D721Med (cell line): ENCODE data around the gene AGRN.

Experiments used
- DNase-seq: peaks from one replicate; pipeline ENCODE4 v3.0.0; 2011; ENCODE audit warnings: low spot score; ENCODE audit not compliant: insufficient read length
- FAIRE-seq: peaks from 2 replicates; lab custom pipeline; 2011; peaks lifted over from hg19 to GRCh38; lab: Jason Lieb, UNC
- TF ChIP-seq, protein P1 (sequence below): IDR thresholded peaks from 2 replicates; pipeline ENCODE4 v1.5.1; 2012; ENCODE audit warnings: mild to moderate bottlenecking, control low read depth; ENCODE audit not compliant: insufficient read depth; ENCODE audit errors: missing control alignments

Gene AGRN

DNA sequence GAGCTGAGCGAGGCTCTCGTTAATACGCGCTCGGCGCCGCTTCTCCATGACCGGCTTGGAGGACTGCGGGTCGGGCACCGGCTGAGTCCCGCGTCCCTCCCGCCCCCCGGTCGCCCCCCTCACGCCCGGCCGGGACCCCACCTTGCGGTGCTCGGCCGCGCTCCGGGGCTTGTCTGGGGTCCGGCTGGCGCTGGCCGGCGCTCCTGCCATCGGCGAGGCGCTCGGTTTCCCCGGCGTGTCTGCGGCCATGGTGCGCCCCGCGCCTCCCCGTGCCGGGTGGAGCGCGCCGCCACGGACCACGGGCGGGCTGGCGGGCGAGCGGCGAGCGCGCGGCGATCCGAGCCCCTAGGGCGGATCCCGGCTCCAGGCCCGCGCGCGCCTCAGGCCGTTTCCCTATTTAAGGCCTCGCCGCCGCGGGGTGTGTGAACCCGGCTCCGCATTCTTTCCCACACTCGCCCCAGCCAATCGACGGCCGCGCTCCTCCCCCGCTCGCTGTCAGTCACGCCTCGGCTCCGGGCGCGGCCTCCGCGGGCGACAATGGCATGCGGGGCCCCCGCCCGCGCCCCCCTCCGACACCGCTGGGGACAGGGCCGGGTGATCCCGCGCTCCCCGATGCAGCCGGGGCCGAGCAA is 20.1 kb upstream of the AGRN start, which contains the start of gene HES4:
HES4 (minus strand) TSS at position 373 of the 632 bp plus-strand sequence; CDS start at position 249, 124 bp downstream.
- TF ChIP-seq, protein P1, sequence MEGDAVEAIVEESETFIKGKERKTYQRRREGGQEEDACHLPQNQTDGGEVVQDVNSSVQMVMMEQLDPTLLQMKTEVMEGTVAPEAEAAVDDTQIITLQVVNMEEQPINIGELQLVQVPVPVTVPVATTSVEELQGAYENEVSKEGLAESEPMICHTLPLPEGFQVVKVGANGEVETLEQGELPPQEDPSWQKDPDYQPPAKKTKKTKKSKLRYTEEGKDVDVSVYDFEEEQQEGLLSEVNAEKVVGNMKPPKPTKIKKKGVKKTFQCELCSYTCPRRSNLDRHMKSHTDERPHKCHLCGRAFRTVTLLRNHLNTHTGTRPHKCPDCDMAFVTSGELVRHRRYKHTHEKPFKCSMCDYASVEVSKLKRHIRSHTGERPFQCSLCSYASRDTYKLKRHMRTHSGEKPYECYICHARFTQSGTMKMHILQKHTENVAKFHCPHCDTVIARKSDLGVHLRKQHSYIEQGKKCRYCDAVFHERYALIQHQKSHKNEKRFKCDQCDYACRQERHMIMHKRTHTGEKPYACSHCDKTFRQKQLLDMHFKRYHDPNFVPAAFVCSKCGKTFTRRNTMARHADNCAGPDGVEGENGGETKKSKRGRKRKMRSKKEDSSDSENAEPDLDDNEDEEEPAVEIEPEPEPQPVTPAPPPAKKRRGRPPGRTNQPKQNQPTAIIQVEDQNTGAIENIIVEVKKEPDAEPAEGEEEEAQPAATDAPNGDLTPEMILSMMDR, result no peak
- no peak for DNase-seq
- no peak for FAIRE-seq

DNA sequence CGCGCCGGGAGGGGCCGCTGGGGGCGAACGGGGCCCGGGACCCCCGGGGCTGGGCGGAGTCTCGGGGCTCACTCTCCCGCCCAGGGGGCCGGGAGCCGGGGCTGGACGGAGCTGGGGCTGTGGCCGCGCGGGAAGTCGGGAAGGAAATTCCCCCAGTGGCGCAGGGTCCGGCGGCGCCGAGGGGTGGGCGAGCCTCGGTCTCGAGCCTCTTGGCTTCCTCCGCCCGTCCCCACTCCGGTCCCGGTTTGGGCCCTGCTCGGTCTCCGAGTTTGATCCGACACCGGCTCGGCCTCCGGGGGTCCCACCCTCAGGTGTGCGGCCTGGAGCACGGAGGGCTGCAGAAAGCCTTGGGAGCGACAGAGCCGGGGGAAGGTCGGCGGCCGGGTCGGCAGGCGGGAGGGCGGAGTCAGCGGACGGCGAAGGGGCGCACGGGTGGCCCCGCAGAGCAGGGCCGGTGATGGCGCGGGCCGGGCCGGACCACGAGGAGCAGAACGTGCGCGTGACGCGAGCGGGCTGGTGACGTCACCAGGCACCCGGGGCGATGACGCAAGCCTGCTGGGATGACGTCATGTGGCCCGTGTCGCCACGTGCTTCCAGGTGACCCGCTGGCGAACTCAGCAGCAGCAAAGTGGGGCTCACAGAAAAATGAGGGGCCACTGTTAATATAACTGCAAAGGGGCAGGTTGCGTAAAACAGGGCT is 19.4 kb upstream of the AGRN start:
- TF ChIP-seq, protein P1, result no peak
- no peak for FAIRE-seq
- peak; percentile 73 for DNase-seq

DNA sequence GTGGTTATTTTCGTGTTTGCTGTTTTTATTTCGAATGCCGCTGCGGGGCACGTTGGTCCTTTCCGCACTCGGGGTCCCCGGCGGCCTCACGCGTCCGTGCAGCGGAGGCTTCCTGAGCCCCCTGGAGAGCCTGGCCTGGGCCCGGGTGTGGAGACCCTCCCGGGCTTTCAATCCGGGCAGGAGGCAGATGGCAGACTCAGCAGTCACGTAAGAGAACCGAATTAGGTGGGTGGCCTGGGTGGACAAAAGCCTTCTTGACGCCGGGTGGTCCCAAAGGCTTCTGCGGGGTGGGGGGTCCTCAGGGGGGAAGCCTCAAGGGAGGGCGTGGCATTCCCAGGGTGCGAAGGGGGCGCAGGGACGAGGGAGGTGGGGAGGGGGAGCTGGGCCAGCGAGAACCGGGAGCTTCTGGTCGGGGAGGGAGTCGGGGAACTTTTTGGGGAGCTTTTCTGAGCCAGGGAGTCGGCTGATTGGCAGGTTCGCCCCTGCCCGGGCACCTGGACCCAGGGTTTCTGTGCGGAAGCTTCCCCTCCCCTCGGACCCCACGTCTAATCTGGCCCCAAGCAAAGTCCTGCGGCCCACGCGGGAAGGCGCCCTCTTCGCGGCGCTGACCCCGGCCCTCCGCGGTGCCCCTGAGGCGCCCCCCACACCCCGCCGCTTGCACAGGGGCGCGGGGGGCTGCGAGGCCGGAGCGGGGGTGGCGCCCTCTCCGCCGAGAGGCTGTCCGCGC is 18.7 kb upstream of the AGRN start:
- no peak for FAIRE-seq
- DNase-seq, result no peak
- TF ChIP-seq, protein P1, result no peak

DNA sequence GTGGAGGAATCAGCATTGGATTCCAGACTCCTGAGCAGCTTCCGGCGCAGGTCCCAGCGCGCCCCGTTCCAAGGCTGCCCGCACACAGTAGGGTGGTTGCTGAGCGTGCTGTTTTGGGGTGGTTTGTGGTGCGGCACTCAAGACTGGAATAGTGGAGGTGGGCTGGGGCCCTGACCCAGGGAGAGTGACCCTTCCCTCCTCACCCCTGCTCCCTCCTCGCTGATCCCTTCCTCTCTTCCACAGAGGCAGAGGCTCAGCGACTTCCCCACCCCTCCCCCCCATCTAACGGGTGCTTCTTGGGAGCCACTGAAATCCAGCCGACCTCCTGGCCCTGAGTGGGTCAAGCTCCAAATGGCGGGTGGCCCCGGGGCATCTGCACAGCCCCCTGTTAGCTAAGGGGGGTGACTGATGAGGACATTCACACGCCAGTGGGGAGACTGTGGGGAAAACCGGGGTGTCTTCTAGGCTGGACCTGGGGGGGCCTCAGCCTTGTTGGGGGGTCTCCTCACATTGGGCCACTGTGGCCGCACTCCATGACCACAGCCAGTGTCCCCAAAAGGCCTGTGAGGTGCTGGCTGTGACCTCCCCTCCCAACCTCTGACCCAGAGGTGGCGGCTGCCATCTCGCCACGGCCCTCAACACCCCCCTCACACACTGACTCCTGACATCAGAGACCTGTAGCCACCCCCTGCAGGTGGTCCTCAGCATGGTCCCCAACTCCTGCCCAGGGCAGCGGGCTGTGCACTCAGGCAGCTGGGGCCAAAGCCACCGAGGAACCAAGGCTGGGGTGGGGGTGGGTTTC is 16.1 kb upstream of the AGRN start:
- TF ChIP-seq, protein P1, result no peak
- no peak for FAIRE-seq
- DNase-seq, result no peak

DNA sequence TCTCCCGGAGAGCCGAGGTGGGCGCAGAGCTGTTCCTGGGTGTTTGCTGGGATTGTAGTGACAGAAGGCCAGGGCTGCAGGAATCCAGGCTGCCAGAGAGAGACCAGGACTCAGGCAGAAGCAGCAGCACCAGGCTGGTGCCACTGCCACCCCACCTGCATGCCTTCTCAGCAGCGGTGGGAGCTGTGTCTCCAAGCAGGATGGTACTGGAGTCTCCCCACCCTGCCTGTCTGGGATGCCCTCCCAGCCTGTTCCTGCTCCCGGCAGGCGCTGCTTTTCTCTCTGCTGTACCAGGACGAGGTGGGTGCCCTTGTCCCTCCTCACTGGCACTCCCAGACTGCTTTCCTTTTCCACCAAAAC is 15.5 kb upstream of the AGRN start:
- TF ChIP-seq, protein P1, result no peak
- DNase-seq, result no peak
- FAIRE-seq, result no peak

DNA sequence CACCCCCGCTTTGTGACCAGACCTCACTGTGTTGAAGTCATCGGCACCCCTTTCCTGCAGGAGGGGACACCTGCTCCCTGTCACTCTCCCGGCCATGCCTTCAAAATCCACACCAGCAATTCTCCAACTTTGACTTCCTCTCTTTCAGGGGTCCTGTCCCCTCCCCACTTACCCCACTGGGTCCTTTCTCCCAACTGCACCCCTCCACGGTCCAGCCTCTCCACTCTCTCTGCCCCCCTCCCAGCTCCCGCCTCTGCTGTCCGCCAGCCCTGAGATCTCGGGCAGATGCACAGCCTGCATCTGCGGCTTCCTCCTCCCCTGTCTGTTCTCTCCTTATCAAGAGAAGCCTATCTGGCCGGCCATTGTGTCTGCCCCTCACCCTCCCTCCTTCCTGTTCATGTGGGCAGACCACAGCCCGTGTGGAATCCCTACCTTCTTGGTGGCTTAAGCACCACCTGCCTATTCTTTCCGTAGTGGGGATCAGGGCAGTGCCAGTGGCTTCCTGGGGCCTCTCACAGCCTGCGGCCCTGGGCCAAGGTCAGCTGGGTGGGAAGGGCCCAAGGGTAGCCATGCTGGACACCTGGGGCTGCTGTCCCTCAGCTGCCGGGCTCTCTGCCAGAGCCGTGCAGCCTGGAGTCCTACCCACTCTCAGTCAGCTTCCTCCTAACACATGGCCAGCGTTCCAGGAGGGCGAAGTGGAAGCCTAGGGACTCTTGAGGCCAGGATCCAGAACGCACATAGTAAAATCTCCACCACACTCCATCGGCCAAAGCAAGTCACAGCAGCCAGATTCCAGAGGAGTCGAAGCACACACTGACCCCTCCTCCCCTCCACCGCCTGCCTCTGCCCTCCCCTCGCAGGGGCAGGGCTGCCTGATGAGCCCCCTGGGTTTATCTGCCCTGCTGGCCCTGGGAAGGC is 14.9 kb upstream of the AGRN start:
- TF ChIP-seq, protein P1, result no peak
- DNase-seq, result no peak
- no peak for FAIRE-seq
